CD14-positive monocyte (primary cell): ENCODE measurements around the gene MAST2. TPM values are rescaled to one million over a fixed set of nuclear protein-coding genes. Genes with fewer than 3 reads are reported as not detected.
A peak's percentile ranks its signal among the peaks of the same experiment; 100 is the strongest.

Experiments
- DNase-seq, 3 donors: peaks; one replicate each; pipeline ENCODE4 v3.0.0-alpha.2; 2011 to 2022
- H2AFZ ChIP-seq: 2 replicates; pipeline ENCODE4 v1.6.0; 2012; ENCODE audit warnings: mild to moderate bottlenecking, low read depth, low read length, inconsistent platforms; ENCODE audit not compliant: insufficient read depth, poor library complexity, severe bottlenecking
- H3K27ac ChIP-seq, 2 donors: 1 replicate in 1 of 2; 2 replicates in 1 of 2; pipeline ENCODE4 v1.5.1; 2012 to 2013; ENCODE audit warnings: low read length in 2 of 2, control low read depth in 1 of 2, inconsistent platforms in 1 of 2, low read depth in 1 of 2, mild to moderate bottlenecking in 1 of 2
- H3K27me3 ChIP-seq, 2 donors: one replicate each; pipeline versions ENCODE4 v1.6.0 to v1.6.1; 2011 to 2013; ENCODE audit warnings: low read length in 2 of 2; ENCODE audit not compliant: control insufficient read depth in 2 of 2, insufficient read depth in 2 of 2
- H3K36me3 ChIP-seq, 2 donors: replicated peaks in 1 of 2; 1 replicate in 1 of 2; 2 replicates in 1 of 2; pipeline versions ENCODE4 v1.5.1 to v1.6.1; 2012 to 2013; ENCODE audit warnings: low read length in 2 of 2, control low read depth in 1 of 2, inconsistent platforms in 1 of 2, mild to moderate bottlenecking in 1 of 2; ENCODE audit not compliant: insufficient read depth in 2 of 2, control insufficient read depth in 1 of 2
- H3K4me1 ChIP-seq, 2 donors: 1 replicate in 1 of 2; 2 replicates in 1 of 2; pipeline versions ENCODE4 v1.5.1 to v1.6.1; 2012 to 2013; ENCODE audit warnings: low read length in 2 of 2, control low read depth in 1 of 2, inconsistent platforms in 1 of 2, mild to moderate bottlenecking in 1 of 2, moderate library complexity in 1 of 2; ENCODE audit not compliant: insufficient read depth in 2 of 2, control insufficient read depth in 1 of 2
- H3K4me2 ChIP-seq: replicated peaks from 2 replicates; pipeline ENCODE3; 2012; ENCODE audit warnings: low read length, moderate library complexity, mild to moderate bottlenecking; ENCODE audit not compliant: poor library complexity, severe bottlenecking; ENCODE audit errors: extremely low read depth
- H3K4me3 ChIP-seq, 3 experiments: fragments of 200-600 bp in 1 of 3; sonication (generic) in 1 of 3; replicated peaks in 1 of 3; 1 replicate in 2 of 3; 2 replicates in 1 of 3; pipeline ENCODE4 v1.5.1; 2011 to 2013; ENCODE audit warnings: low read length in 3 of 3, mild to moderate bottlenecking in 3 of 3, control low read depth in 2 of 3, low read depth in 2 of 3, inconsistent platforms in 1 of 3, moderate library complexity in 1 of 3
- H3K79me2 ChIP-seq: 2 replicates; pipeline ENCODE4 v1.6.0; 2012; ENCODE audit warnings: mild to moderate bottlenecking, control low read depth, inconsistent platforms, low read length, moderate library complexity; ENCODE audit not compliant: insufficient read depth
- H3K9ac ChIP-seq: 2 replicates; pipeline ENCODE4 v1.6.0; 2017; ENCODE audit warnings: low read length, mild to moderate bottlenecking; ENCODE audit not compliant: insufficient read depth, poor library complexity, severe bottlenecking
- H3K9me3 ChIP-seq, 2 donors: replicated peaks in 1 of 2; 1 replicate in 1 of 2; 2 replicates in 1 of 2; pipeline versions ENCODE4 v1.5.1 to v1.6.1; 2012 to 2013; ENCODE audit warnings: low read length in 2 of 2, control low read depth in 1 of 2; ENCODE audit not compliant: control insufficient read depth in 1 of 2, insufficient read depth in 1 of 2
- H4K20me1 ChIP-seq: 2 replicates; pipeline ENCODE4 v1.6.0; 2012; ENCODE audit warnings: mild to moderate bottlenecking, low read length, control low read depth, moderate library complexity; ENCODE audit not compliant: insufficient read depth
- H3K27ac Mint-ChIP-seq, 7 donors: one replicate each; pipeline ENCODE4 v1.8.0; 2020; ENCODE audit warnings: mild to moderate bottlenecking in 7 of 7, mixed read lengths in 7 of 7, moderate library complexity in 6 of 7, inconsistent platforms in 2 of 7
- H3K27me3 Mint-ChIP-seq, 3 donors: one replicate each; pipeline ENCODE4 v1.8.0; 2021 to 2022; ENCODE audit warnings: low read depth in 3 of 3, mild to moderate bottlenecking in 3 of 3, mixed read lengths in 3 of 3, moderate library complexity in 3 of 3, inconsistent platforms in 1 of 3
- H3K36me3 Mint-ChIP-seq, 2 donors: one replicate each; pipeline ENCODE4 v1.8.0; 2020; ENCODE audit warnings: mixed read lengths in 2 of 2, inconsistent platforms in 1 of 2, mild to moderate bottlenecking in 1 of 2
- H3K4me1 Mint-ChIP-seq: one replicate; pipeline ENCODE4 v1.8.0; 2020; ENCODE audit warnings: mild to moderate bottlenecking, mixed read lengths
- H3K4me3 Mint-ChIP-seq, 2 donors: one replicate each; pipeline ENCODE4 v1.8.0; 2020; ENCODE audit warnings: mild to moderate bottlenecking in 2 of 2, mixed read lengths in 2 of 2, moderate library complexity in 1 of 2
- H3K9me3 Mint-ChIP-seq, 7 donors: one replicate each; pipeline ENCODE4 v1.8.0; 2020 to 2022; ENCODE audit warnings: mixed read lengths in 7 of 7, mild to moderate bottlenecking in 6 of 7, moderate library complexity in 6 of 7, inconsistent platforms in 2 of 7
- WGBS: methylation state at CpG from one replicate; pipeline ENCODE4 v1.1.5; 2013; ENCODE audit warnings: missing lambda C conversion rate; ENCODE audit not compliant: insufficient coverage; 5-methylcytosine and 5-hydroxymethylcytosine counted together
- intact Hi-C, 2 donors: fragments of 100-400 bp; cut with micrococcal nuclease; formaldehyde crosslinking; loops; one replicate each; pipeline versions ENCODE4 v1.15.0 to v1.15.1; 2023
- polyA plus RNA-seq, 3 donors: library from polyadenylated mRNA; depleted of rRNA in 1 of 3; unstranded in 2 of 3; stranded (reverse) in 1 of 3; fragments of 300-500 nt in 2 of 3; fragments of >200 nt in 1 of 3; fragmentation: Illumina TruSeq in 2 of 3; gene quantifications; 1 replicate in 2 of 3; 2 replicates in 1 of 3; pipeline ENCODE4 v1.2.3, GENCODE V29; 2012 to 2021
- TF ChIP-seq, protein P1 (sequence below): fragments of 200-600 bp; IDR thresholded peaks from one replicate; pipeline ENCODE4 v1.8.0; 2022; ENCODE audit warnings: antibody characterized with exemption, mild to moderate bottlenecking

Gene MAST2
- polyA plus RNA-seq, 3 donors: 1.0 to 7.2 (median 2.5) TPM

DNA sequence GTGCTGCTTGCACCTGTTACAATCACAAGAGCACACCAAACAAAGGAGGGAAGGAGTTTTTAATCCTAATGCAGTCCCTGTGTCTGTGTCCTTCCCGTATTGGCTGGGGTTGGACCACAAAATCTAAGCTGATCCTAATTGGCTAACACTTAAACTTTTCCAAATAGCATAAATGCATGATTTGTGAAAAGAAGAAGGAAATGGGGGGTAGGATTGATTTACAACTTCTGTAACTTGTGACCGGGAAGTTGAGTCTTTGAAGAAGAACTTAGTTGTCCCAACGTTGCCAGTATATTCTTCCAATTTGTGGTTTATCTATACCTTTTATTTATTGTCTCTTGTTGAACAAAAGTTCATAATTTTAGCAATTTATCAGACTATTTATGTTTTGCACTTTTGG, 41.1 kb upstream of the MAST2 start:
- peak in 1 of 3 donors; percentile 18 for DNase-seq
- Histone ChIP-seq H3K9ac (no peak overlapping the region), H3K4me1 (peaks cover 0 to 7% of the 10 kb centered on the region in 2 donors), H3K36me3 (no peaks in the 10 kb centered on the region), H3K27ac (no peak overlapping the region), H3K79me2 (no peaks in the 10 kb centered on the region), H3K4me2 (no peak overlapping the region), H2AFZ (no peak overlapping the region), H4K20me1 (no peaks in the 10 kb centered on the region), H3K9me3 (peaks cover 0 to 7% of the 10 kb centered on the region in 2 donors), H3K4me3 (no peak overlapping the region), H3K27me3 (no peaks in the 10 kb centered on the region)
- TF ChIP-seq, protein P1, sequence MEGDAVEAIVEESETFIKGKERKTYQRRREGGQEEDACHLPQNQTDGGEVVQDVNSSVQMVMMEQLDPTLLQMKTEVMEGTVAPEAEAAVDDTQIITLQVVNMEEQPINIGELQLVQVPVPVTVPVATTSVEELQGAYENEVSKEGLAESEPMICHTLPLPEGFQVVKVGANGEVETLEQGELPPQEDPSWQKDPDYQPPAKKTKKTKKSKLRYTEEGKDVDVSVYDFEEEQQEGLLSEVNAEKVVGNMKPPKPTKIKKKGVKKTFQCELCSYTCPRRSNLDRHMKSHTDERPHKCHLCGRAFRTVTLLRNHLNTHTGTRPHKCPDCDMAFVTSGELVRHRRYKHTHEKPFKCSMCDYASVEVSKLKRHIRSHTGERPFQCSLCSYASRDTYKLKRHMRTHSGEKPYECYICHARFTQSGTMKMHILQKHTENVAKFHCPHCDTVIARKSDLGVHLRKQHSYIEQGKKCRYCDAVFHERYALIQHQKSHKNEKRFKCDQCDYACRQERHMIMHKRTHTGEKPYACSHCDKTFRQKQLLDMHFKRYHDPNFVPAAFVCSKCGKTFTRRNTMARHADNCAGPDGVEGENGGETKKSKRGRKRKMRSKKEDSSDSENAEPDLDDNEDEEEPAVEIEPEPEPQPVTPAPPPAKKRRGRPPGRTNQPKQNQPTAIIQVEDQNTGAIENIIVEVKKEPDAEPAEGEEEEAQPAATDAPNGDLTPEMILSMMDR: no peak
- Mint-ChIP-seq H3K4me3 (no peak overlapping the region), H3K4me1 (peaks cover 10% of the 10 kb centered on the region), H3K36me3 (peaks cover 0 to 2% of the 10 kb centered on the region in 2 donors), H3K27me3 (peaks cover 1 to 2% (median 2%) of the 10 kb centered on the region in 3 donors), H3K9me3 (peaks cover 5 to 22% (median 15%) of the 10 kb centered on the region in 7 donors), H3K27ac (peak overlapping the region in 1 of 7 donors; percentile 11)
- intact Hi-C loops: no loop called here
- WGBS: no CpG with 5 or more reads among the region's 3 CpGs

DNA sequence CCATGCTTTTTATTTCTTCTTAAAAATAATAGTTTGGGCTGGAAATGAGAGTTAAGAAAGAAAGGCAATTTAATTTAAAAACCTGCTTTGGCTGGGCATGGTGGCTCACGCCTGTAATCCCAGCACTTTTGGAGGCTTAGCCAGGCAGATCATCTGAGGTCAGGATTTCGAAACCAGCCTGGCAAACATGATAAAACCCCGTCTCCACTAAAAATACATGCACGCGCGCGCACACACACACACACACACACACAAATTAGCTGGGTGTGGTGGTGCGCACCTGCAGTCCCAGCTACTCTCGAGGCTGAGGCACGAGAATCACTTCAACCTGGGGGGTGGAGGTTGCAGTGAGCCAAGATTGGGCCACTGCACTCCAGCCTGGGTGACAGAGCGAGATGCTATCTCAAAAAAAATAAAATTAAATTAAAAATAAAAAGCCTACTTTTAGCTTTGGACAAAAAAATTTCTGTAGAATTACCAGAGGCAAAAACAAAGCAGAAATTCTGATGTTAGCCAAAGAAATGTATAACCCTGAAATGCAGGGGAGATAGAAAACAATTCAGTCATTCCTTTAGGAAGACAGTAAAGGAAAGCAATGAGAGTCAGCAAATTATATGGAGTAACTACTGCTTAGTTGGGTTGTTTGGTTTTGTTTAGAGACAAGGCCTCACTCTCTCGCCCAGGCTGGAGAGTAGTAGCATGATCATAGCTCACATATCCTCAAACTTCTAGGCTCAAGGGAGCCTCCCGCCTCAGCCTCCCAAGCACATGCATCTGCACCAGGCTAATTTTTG, 37.2 kb upstream of the MAST2 start:
- peaks cover 0 to 2% (median 2%) of the 10 kb centered on the region in 3 donors for H3K27me3 Mint-ChIP-seq
- peaks cover 5 to 15% (median 13%) of the 10 kb centered on the region in 7 donors for H3K9me3 Mint-ChIP-seq
- peaks cover 10% of the 10 kb centered on the region for H3K4me1 Mint-ChIP-seq
- no peak overlapping the region for H3K4me2 ChIP-seq
- 77% methylated on average over 4 of the region's 13 CpGs for WGBS
- no peak overlapping the region for H3K4me3 ChIP-seq
- TF ChIP-seq, protein P1: no peak
- no peaks in the 10 kb centered on the region for H3K27me3 ChIP-seq
- H3K9ac ChIP-seq: no peak overlapping the region
- no peaks in the 10 kb centered on the region for H3K36me3 ChIP-seq
- no peak overlapping the region for H2AFZ ChIP-seq
- peak overlapping the region in 1 of 7 donors; percentile 25 for H3K27ac Mint-ChIP-seq
- no peak for DNase-seq
- H3K27ac ChIP-seq: no peak overlapping the region
- H4K20me1 ChIP-seq: no peaks in the 10 kb centered on the region
- H3K79me2 ChIP-seq: no peaks in the 10 kb centered on the region
- peaks cover 0 to 2% of the 10 kb centered on the region in 2 donors for H3K36me3 Mint-ChIP-seq
- H3K4me1 ChIP-seq: peaks cover 0 to 7% of the 10 kb centered on the region in 2 donors
- H3K4me3 Mint-ChIP-seq: no peak overlapping the region
- peaks cover 0 to 7% of the 10 kb centered on the region in 2 donors for H3K9me3 ChIP-seq
- intact Hi-C loops: no loop called here
